OCI-LY7 (cell line): ENCODE data around the gene EEF1A2.

Source experiments
- CTCF ChIP-seq: fragments of 200-600 bp; sonication (generic); conservative IDR thresholded peaks from 2 replicates; pipeline ENCODE4 v1.5.1; 2014; ENCODE audit warnings: mild to moderate bottlenecking, antibody characterized with exemption, low read length, moderate library complexity, mixed read lengths
- EZH2phosphoT487 ChIP-seq: fragments of 200-600 bp; sonication (generic); IDR thresholded peaks from 2 replicates; pipeline ENCODE4 v1.6.1; 2018; ENCODE audit warnings: low read depth, borderline replicate concordance, mild to moderate bottlenecking, mixed run types, antibody characterized with exemption, low read length, moderate library complexity, mixed read lengths

GRCh38 chr20:63494084-63494419, 4.8 kb downstream of the EEF1A2 start:
- TF ChIP-seq CTCF = no peak
- TF ChIP-seq EZH2phosphoT487 = no peak
